ENCODE measurements around the gene POLK. TPM values are rescaled to one million over a fixed set of nuclear protein-coding genes. Genes with fewer than 3 reads are reported as not detected.
"Not testable (repeated sequence)": the region's sequence is repeated elsewhere in the genome, so short reads cannot be mapped to it uniquely, and the experiment has no call there.

POLK gene
- total and polyA plus RNA-seq, 7 experiments from 2014 or later, result 16.7 to 36.6 (median 23.0) TPM

- ChIA-PET CTCF (no interaction called here), POLR2A (no interaction called here)
- H3K9me3 ChIP-seq (ENCODE audit: control insufficient read depth in 2 of 3, low read length in 3 of 3), result no peaks in the 10 kb centered on the region
- Mint-ChIP-seq H3K36me3 (peaks cover 8 to 64% (median 54%) of the 10 kb centered on the region in 5 donors), H3K27ac (no peak overlapping the region), H3K4me3 (no peak overlapping the region), H3K9me3 (no peaks in the 10 kb centered on the region), H3K4me1 (peaks cover 0 to 18% (median 13%) of the 10 kb centered on the region in 7 donors), H3K27me3 (no peaks in the 10 kb centered on the region)
- H3K4me3 ChIP-seq (ENCODE audit: low read length), result no peak overlapping the region
- no peak for ATAC-seq
- H3K4me1 ChIP-seq (ENCODE audit: control insufficient read depth in 2 of 2, insufficient read depth in 2 of 2, low read length in 2 of 2), result peaks cover 0 to 4% of the 10 kb centered on the region in 2 donors
- no peak overlapping the region for H3K27ac ChIP-seq (ENCODE audit: low read depth, low read length)
- intact Hi-C loops (cut with micrococcal nuclease), result no loop called here
- peaks cover 0 to 5% (median 0%) of the 10 kb centered on the region in 3 experiments for H3K36me3 ChIP-seq (ENCODE audit: control insufficient read depth in 2 of 3, insufficient read depth in 3 of 3, low read length in 3 of 3)
- no peaks in the 10 kb centered on the region for H3K27me3 ChIP-seq (ENCODE audit: control insufficient read depth in 2 of 2, insufficient read depth in 2 of 2, low read length in 2 of 2)
- no peak for DNase-seq
Measured at GRCh38 chr5:75601996-75602395, 90.3 kb downstream of the POLK start.

GRCh38 chr5:75603371-75603770, 91.7 kb downstream of the POLK start:
- peaks cover 8 to 58% (median 50%) of the 10 kb centered on the region in 5 donors for H3K36me3 Mint-ChIP-seq
- ChIA-PET CTCF (no interaction called here), POLR2A (interaction anchor here (0.6 kb wide), 1 partner anchor 133 kb away, joined by 3 read pairs; no protein-coding TSS in a partner anchor)
- H3K4me1 Mint-ChIP-seq, result peaks cover 0 to 24% (median 13%) of the 10 kb centered on the region in 7 donors
- DNase-seq (no peak), ATAC-seq (no peak)
- H3K4me3 Mint-ChIP-seq, result no peak overlapping the region
- H3K27ac Mint-ChIP-seq, result no peak overlapping the region
- no peaks in the 10 kb centered on the region for H3K9me3 Mint-ChIP-seq
- H3K27me3 ChIP-seq (ENCODE audit: control insufficient read depth in 2 of 2, insufficient read depth in 2 of 2, low read length in 2 of 2), result no peaks in the 10 kb centered on the region
- intact Hi-C loops (cut with micrococcal nuclease), result no loop called here
- H3K27ac ChIP-seq (ENCODE audit: low read depth, low read length), result no peak overlapping the region
- peaks cover 0 to 1% (median 0%) of the 10 kb centered on the region in 5 donors for H3K27me3 Mint-ChIP-seq
- H3K4me1 ChIP-seq (ENCODE audit: control insufficient read depth in 2 of 2, insufficient read depth in 2 of 2, low read length in 2 of 2), result peaks cover 0 to 4% of the 10 kb centered on the region in 2 donors
- peaks cover 0 to 5% (median 0%) of the 10 kb centered on the region in 3 experiments for H3K36me3 ChIP-seq (ENCODE audit: control insufficient read depth in 2 of 3, insufficient read depth in 3 of 3, low read length in 3 of 3)
- no peaks in the 10 kb centered on the region for H3K9me3 ChIP-seq (ENCODE audit: control insufficient read depth in 2 of 3, low read length in 3 of 3)
- no peak overlapping the region for H3K4me3 ChIP-seq (ENCODE audit: low read length)

- H3K27ac ChIP-seq (ENCODE audit: low read depth, low read length), result no peak overlapping the region
- CTCF ChIA-PET, result no interaction called here
- POLR2A ChIA-PET, result interaction anchor here (0.6 kb wide), 1 partner anchor 133 kb away, joined by 3 read pairs; no protein-coding TSS in a partner anchor
- peaks cover 0 to 24% (median 13%) of the 10 kb centered on the region in 7 donors for H3K4me1 Mint-ChIP-seq
- intact Hi-C loops (cut with micrococcal nuclease), result no loop called here
- peaks cover 8 to 55% (median 48%) of the 10 kb centered on the region in 5 donors for H3K36me3 Mint-ChIP-seq
- ATAC-seq (no peak), DNase-seq (no peak)
- H3K36me3 ChIP-seq (ENCODE audit: control insufficient read depth in 2 of 3, insufficient read depth in 3 of 3, low read length in 3 of 3), result peaks cover 0 to 5% (median 0%) of the 10 kb centered on the region in 3 experiments
- no peak overlapping the region for H3K27ac Mint-ChIP-seq
- peaks cover 0 to 5% (median 0%) of the 10 kb centered on the region in 5 donors for H3K27me3 Mint-ChIP-seq
- H3K9me3 Mint-ChIP-seq, result no peaks in the 10 kb centered on the region
- peaks cover 0 to 4% of the 10 kb centered on the region in 2 donors for H3K4me1 ChIP-seq (ENCODE audit: control insufficient read depth in 2 of 2, insufficient read depth in 2 of 2, low read length in 2 of 2)
- H3K27me3 ChIP-seq (ENCODE audit: control insufficient read depth in 2 of 2, insufficient read depth in 2 of 2, low read length in 2 of 2), result no peaks in the 10 kb centered on the region
- H3K9me3 ChIP-seq (ENCODE audit: control insufficient read depth in 2 of 3, low read length in 3 of 3), result no peaks in the 10 kb centered on the region
- H3K4me3 ChIP-seq (ENCODE audit: low read length), result no peak overlapping the region
- H3K4me3 Mint-ChIP-seq, result no peak overlapping the region
Measured at GRCh38 chr5:75603821-75604220, 92.1 kb downstream of the POLK start.

- H3K27ac ChIP-seq (ENCODE audit: low read depth, low read length); POLR2A ChIA-PET; intact Hi-C loops (cut with micrococcal nuclease); H3K4me1 Mint-ChIP-seq; H3K36me3 ChIP-seq (ENCODE audit: control insufficient read depth in 2 of 3, insufficient read depth in 3 of 3, low read length in 3 of 3); ATAC-seq; H3K9me3 ChIP-seq (ENCODE audit: control insufficient read depth in 2 of 3, low read length in 3 of 3); H3K27ac Mint-ChIP-seq; H3K4me3 Mint-ChIP-seq; H3K27me3 ChIP-seq (ENCODE audit: control insufficient read depth in 2 of 2, insufficient read depth in 2 of 2, low read length in 2 of 2); DNase-seq; H3K4me3 ChIP-seq (ENCODE audit: low read length); H3K9me3 Mint-ChIP-seq: not testable (repeated sequence)
- CTCF ChIA-PET, result interaction anchor here (0.7 kb wide), 1 partner anchor 651 kb away, joined by 5 read pairs; no protein-coding TSS in a partner anchor
- Mint-ChIP-seq H3K27me3 (peaks cover 0 to 21% (median 14%) of the 10 kb centered on the region in 5 donors), H3K36me3 (peaks cover 0 to 47% (median 27%) of the 10 kb centered on the region in 5 donors)
- peaks cover 0 to 10% of the 10 kb centered on the region in 2 donors for H3K4me1 ChIP-seq (ENCODE audit: control insufficient read depth in 2 of 2, insufficient read depth in 2 of 2, low read length in 2 of 2)
Measured at GRCh38 chr5:75607341-75607740, 95.7 kb downstream of the POLK start.

- Histone ChIP-seq H3K4me1 (ENCODE audit: control insufficient read depth in 2 of 2, insufficient read depth in 2 of 2, low read length in 2 of 2) (peaks cover 0 to 10% of the 10 kb centered on the region in 2 donors), H3K27ac (ENCODE audit: low read depth, low read length) (no peak overlapping the region), H3K9me3 (ENCODE audit: control insufficient read depth in 2 of 3, low read length in 3 of 3) (no peaks in the 10 kb centered on the region), H3K36me3 (ENCODE audit: control insufficient read depth in 2 of 3, insufficient read depth in 3 of 3, low read length in 3 of 3) (no peaks in the 10 kb centered on the region), H3K4me3 (ENCODE audit: low read length) (no peak overlapping the region), H3K27me3 (ENCODE audit: control insufficient read depth in 2 of 2, insufficient read depth in 2 of 2, low read length in 2 of 2) (peaks cover 0 to 4% of the 10 kb centered on the region in 2 donors)
- Mint-ChIP-seq H3K9me3 (peaks cover 0 to 1% (median 0%) of the 10 kb centered on the region in 11 donors), H3K27ac (no peak overlapping the region), H3K4me1 (peaks cover 3 to 9% (median 6%) of the 10 kb centered on the region in 7 donors), H3K36me3 (peaks cover 0 to 32% (median 20%) of the 10 kb centered on the region in 5 donors), H3K27me3 (peaks cover 0 to 24% (median 14%) of the 10 kb centered on the region in 5 donors), H3K4me3 (no peak overlapping the region)
- intact Hi-C loops (cut with micrococcal nuclease), result no loop called here
- CTCF ChIA-PET, result interaction anchor here (0.5 kb wide), 1 partner anchor 680 kb away, joined by 3 read pairs; no protein-coding TSS in a partner anchor
- POLR2A ChIA-PET, result no interaction called here
- ATAC-seq (no peak), DNase-seq (no peak)
Measured at GRCh38 chr5:75608870-75609269, 97.2 kb downstream of the POLK start.

- H3K27ac Mint-ChIP-seq, result no peak overlapping the region
- peak overlapping the region in 2 of 10 donors; percentile 39 to 50 for H3K4me3 Mint-ChIP-seq
- H3K9me3 Mint-ChIP-seq, result peaks cover 0 to 1% (median 0%) of the 10 kb centered on the region in 11 donors
- ChIA-PET CTCF (interaction anchor here (0.6 to 0.7 kb wide), 2 partner anchors 53 to 273 kb away, joined by 3 read pairs; partner anchors contain the start of gene HMGCR), POLR2A (no interaction called here)
- peaks cover 3 to 9% (median 6%) of the 10 kb centered on the region in 7 donors for H3K4me1 Mint-ChIP-seq
- Histone ChIP-seq H3K36me3 (ENCODE audit: control insufficient read depth in 2 of 3, insufficient read depth in 3 of 3, low read length in 3 of 3) (no peaks in the 10 kb centered on the region), H3K4me3 (ENCODE audit: low read length) (no peak overlapping the region), H3K4me1 (ENCODE audit: control insufficient read depth in 2 of 2, insufficient read depth in 2 of 2, low read length in 2 of 2) (peaks cover 0 to 10% of the 10 kb centered on the region in 2 donors), H3K27ac (ENCODE audit: low read depth, low read length) (no peak overlapping the region), H3K27me3 (ENCODE audit: control insufficient read depth in 2 of 2, insufficient read depth in 2 of 2, low read length in 2 of 2) (peaks cover 0 to 4% of the 10 kb centered on the region in 2 donors), H3K9me3 (ENCODE audit: control insufficient read depth in 2 of 3, low read length in 3 of 3) (no peaks in the 10 kb centered on the region)
- peaks cover 0 to 24% (median 14%) of the 10 kb centered on the region in 5 donors for H3K27me3 Mint-ChIP-seq
- ATAC-seq (no peak), DNase-seq (no peak)
- intact Hi-C loops (cut with micrococcal nuclease), result no loop called here
- H3K36me3 Mint-ChIP-seq, result peaks cover 0 to 20% (median 6%) of the 10 kb centered on the region in 5 donors
Measured at GRCh38 chr5:75610201-75610600, 98.5 kb downstream of the POLK start.

- peaks cover 0 to 10% of the 10 kb centered on the region in 2 donors for H3K4me1 ChIP-seq (ENCODE audit: control insufficient read depth in 2 of 2, insufficient read depth in 2 of 2, low read length in 2 of 2)
- H3K36me3 ChIP-seq (ENCODE audit: control insufficient read depth in 2 of 3, insufficient read depth in 3 of 3, low read length in 3 of 3); H3K27ac ChIP-seq (ENCODE audit: low read depth, low read length); H3K4me3 ChIP-seq (ENCODE audit: low read length); H3K9me3 ChIP-seq (ENCODE audit: control insufficient read depth in 2 of 3, low read length in 3 of 3); H3K4me1 Mint-ChIP-seq; ATAC-seq; intact Hi-C loops (cut with micrococcal nuclease); H3K27me3 ChIP-seq (ENCODE audit: control insufficient read depth in 2 of 2, insufficient read depth in 2 of 2, low read length in 2 of 2); H3K27ac Mint-ChIP-seq; CTCF ChIA-PET; H3K9me3 Mint-ChIP-seq; DNase-seq; POLR2A ChIA-PET: not testable (repeated sequence)
- Mint-ChIP-seq H3K36me3 (peaks cover 0 to 15% (median 6%) of the 10 kb centered on the region in 5 donors), H3K4me3 (peak overlapping the region in 8 of 10 donors; percentile 5 to 61 (median 44)), H3K27me3 (peaks cover 0 to 24% (median 14%) of the 10 kb centered on the region in 5 donors)
Measured at GRCh38 chr5:75610859-75611310, 99.2 kb downstream of the POLK start.

All from naive thymus-derived CD4-positive, alpha-beta T cell (primary cell).